ENCODE measurements around the gene RGS7.

DNA sequence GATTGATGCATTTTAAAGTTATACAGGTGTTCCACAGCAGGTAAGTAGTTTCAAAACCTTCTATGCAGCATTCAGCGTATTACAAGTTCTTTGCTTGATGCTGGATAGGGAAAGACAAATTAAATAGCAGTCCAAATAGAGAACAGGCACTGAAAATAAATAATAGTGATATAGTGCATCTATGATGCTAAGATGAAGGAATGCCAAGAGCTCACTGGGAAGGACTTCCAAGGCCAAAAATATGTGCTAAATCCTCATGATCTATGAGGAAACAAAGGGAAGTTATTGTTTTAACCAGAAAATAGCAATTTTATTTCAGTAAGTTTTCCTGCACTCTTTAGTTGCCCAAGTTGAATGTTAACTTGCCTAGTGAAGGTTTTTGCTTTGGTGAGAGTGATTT, 617.3 kb downstream of the RGS7 start:
- TF ChIP-seq, protein P1, sequence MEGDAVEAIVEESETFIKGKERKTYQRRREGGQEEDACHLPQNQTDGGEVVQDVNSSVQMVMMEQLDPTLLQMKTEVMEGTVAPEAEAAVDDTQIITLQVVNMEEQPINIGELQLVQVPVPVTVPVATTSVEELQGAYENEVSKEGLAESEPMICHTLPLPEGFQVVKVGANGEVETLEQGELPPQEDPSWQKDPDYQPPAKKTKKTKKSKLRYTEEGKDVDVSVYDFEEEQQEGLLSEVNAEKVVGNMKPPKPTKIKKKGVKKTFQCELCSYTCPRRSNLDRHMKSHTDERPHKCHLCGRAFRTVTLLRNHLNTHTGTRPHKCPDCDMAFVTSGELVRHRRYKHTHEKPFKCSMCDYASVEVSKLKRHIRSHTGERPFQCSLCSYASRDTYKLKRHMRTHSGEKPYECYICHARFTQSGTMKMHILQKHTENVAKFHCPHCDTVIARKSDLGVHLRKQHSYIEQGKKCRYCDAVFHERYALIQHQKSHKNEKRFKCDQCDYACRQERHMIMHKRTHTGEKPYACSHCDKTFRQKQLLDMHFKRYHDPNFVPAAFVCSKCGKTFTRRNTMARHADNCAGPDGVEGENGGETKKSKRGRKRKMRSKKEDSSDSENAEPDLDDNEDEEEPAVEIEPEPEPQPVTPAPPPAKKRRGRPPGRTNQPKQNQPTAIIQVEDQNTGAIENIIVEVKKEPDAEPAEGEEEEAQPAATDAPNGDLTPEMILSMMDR (IDR thresholded peaks at IDR 0.05; ENCODE audit: low read depth, low read length) = no peak
- TF ChIP-seq, protein P2, sequence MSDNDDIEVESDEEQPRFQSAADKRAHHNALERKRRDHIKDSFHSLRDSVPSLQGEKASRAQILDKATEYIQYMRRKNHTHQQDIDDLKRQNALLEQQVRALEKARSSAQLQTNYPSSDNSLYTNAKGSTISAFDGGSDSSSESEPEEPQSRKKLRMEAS (IDR thresholded peaks at IDR 0.05; ENCODE audit: low read depth, low read length) = no peak
- TF ChIP-seq POLR2A (IDR thresholded peaks at IDR 0.05; ENCODE audit: extremely low read depth, insufficient read length) (no peak), MYC (IDR thresholded peaks at IDR 0.05; ENCODE audit: low read depth, low read length) (no peak)
